Ovary (tissue), 3 donors: Measurements from ENCODE around the gene SEC14L2.
"Not testable (repeated sequence)": the region's sequence is repeated elsewhere in the genome, so short reads cannot be mapped to it uniquely, and the experiment has no call there.

Experiments used
- CTCF ChIP-seq, 3 donors: fragments of 450-650 bp in 2 of 3; fragments of 200-600 bp in 1 of 3; IDR thresholded peaks; one replicate each; pipeline versions ENCODE4 v1.5.1 to v1.8.0; 2016 to 2022; ENCODE audit warnings: antibody characterized with exemption in 3 of 3, mild to moderate bottlenecking in 1 of 3
- POLR2A ChIP-seq: fragments of 450-650 bp; IDR thresholded peaks from one replicate; pipeline ENCODE4 v1.6.1; 2017; ENCODE audit warnings: antibody characterized with exemption, mild to moderate bottlenecking, moderate library complexity
- donor health status: DM: no; HTN: no; CAD: no.

GRCh38 chr22:30402766-30403104 is 5.9 kb downstream of the SEC14L2 start:
- TF ChIP-seq CTCF (IDR thresholded peaks at IDR 0.05); POLR2A: not testable (repeated sequence)
